Measurements from ENCODE around the gene S100A10.

S100A10 gene

DNA sequence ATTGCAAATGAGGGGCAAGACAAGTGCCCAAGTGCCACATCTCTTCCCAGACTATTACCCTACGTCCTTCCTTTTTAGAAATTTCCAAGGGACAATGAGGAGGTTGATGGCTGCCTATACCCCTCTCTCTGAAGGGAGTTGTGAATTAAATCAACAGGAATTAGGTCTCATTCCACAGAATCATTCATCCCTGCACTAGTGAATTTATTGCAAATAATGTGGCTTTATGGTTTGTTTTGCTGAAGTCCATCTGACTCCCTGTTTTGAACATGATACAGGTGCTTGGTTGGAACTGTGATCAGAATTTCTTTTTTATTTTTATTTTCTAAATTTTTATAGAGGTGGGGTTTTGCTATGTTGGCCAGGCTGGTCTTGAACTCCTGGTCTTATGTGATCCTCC, 50.1 kb downstream of the S100A10 start:
- Histone ChIP-seq H3K9ac (ENCODE audit: low read depth, low read length, poor library complexity, severe bottlenecking) (no peak overlapping the region), H3F3A (ENCODE audit: low read depth) (no peaks in the 10 kb centered on the region), H3K4me3 (ENCODE audit: low read length, poor library complexity, severe bottlenecking) (no peak overlapping the region), H4K20me1 (ENCODE audit: insufficient read depth, low read length, poor library complexity, severe bottlenecking) (no peaks in the 10 kb centered on the region), H3K79me2 (ENCODE audit: insufficient read depth, low read length) (no peaks in the 10 kb centered on the region), H3K9me3 (ENCODE audit: insufficient read depth, low read depth, low read length) (no peaks in the 10 kb centered on the region), H3K9me2 (replicated peaks; ENCODE audit: low read depth, low read length) (no peaks in the 10 kb centered on the region), H3K36me3 (ENCODE audit: insufficient read depth, low read length) (no peaks in the 10 kb centered on the region), H3K27me3 (ENCODE audit: insufficient read depth, low read length, poor library complexity, severe bottlenecking) (no peaks in the 10 kb centered on the region), H2AFZ (ENCODE audit: low read length) (no peak overlapping the region), H3K4me2 (ENCODE audit: low read depth, low read length, poor library complexity, severe bottlenecking) (no peak overlapping the region), H3K4me1 (ENCODE audit: insufficient read depth, low read length, poor library complexity, severe bottlenecking) (peaks cover 25% of the 10 kb centered on the region)
- TF ChIP-seq EZH2phosphoT487 (IDR thresholded peaks at IDR 0.05; ENCODE audit: borderline replicate concordance), result no peak
- TF ChIP-seq, protein P1, sequence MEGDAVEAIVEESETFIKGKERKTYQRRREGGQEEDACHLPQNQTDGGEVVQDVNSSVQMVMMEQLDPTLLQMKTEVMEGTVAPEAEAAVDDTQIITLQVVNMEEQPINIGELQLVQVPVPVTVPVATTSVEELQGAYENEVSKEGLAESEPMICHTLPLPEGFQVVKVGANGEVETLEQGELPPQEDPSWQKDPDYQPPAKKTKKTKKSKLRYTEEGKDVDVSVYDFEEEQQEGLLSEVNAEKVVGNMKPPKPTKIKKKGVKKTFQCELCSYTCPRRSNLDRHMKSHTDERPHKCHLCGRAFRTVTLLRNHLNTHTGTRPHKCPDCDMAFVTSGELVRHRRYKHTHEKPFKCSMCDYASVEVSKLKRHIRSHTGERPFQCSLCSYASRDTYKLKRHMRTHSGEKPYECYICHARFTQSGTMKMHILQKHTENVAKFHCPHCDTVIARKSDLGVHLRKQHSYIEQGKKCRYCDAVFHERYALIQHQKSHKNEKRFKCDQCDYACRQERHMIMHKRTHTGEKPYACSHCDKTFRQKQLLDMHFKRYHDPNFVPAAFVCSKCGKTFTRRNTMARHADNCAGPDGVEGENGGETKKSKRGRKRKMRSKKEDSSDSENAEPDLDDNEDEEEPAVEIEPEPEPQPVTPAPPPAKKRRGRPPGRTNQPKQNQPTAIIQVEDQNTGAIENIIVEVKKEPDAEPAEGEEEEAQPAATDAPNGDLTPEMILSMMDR (conservative IDR thresholded peaks at IDR 0.05; ENCODE audit: low read length), result no peak

DNA sequence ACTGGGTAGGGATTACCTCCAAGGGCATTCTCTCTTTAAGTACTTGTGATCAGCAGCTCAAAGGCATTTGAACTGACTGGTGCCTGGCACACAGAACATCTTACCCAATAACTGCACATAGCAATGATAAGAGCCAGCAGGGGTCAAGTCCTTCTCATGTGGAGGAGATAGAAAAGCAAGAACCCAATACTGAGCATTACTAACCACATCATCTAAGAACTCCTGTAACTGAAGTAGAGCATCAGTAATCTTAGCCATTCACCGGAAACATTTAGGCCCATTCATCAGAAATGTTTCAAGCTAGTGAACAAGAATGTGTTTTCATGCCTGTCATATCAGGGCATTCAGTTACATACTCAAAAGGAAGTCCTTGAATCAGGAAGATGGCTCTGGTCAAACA, 50.8 kb downstream of the S100A10 start:
- no peak overlapping the region for H2AFZ ChIP-seq (ENCODE audit: low read length)
- TF ChIP-seq EZH2phosphoT487 (IDR thresholded peaks at IDR 0.05; ENCODE audit: borderline replicate concordance), result no peak
- TF ChIP-seq, protein P1 (conservative IDR thresholded peaks at IDR 0.05; ENCODE audit: low read length), result no peak

DNA sequence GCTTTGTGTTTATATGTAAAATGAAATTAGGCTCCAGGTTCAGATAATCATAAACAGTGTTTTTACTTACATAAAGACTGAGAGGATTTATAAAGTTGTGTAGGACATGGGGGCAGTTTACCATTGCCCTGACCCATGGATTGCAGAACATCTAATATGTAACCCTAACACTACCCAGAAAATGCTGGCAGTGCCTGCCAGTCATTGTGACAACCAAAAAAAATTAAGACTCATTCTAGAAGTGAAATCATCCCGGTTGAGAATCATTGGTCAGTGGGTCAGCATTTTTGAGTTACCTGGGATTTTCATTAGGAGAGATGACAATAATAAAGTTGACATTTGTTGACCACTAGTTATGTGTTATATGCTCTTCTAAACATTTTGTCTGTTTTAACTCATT, 53.1 kb downstream of the S100A10 start:
- no peak overlapping the region for H2AFZ ChIP-seq (ENCODE audit: low read length)
- H3F3A ChIP-seq (ENCODE audit: low read depth), result no peaks in the 10 kb centered on the region
- no peak overlapping the region for H3K4me3 ChIP-seq (ENCODE audit: low read length, poor library complexity, severe bottlenecking)
- no peaks in the 10 kb centered on the region for H3K79me2 ChIP-seq (ENCODE audit: insufficient read depth, low read length)
- no peak for TF ChIP-seq EZH2phosphoT487 (IDR thresholded peaks at IDR 0.05; ENCODE audit: borderline replicate concordance)
- TF ChIP-seq, protein P1 (conservative IDR thresholded peaks at IDR 0.05; ENCODE audit: low read length), result no peak
- no peak overlapping the region for H3K4me2 ChIP-seq (ENCODE audit: low read depth, low read length, poor library complexity, severe bottlenecking)
- H4K20me1 ChIP-seq (ENCODE audit: insufficient read depth, low read length, poor library complexity, severe bottlenecking), result no peaks in the 10 kb centered on the region
- no peaks in the 10 kb centered on the region for H3K36me3 ChIP-seq (ENCODE audit: insufficient read depth, low read length)
- no peaks in the 10 kb centered on the region for H3K9me3 ChIP-seq (ENCODE audit: insufficient read depth, low read depth, low read length)
- peaks cover 14% of the 10 kb centered on the region for H3K4me1 ChIP-seq (ENCODE audit: insufficient read depth, low read length, poor library complexity, severe bottlenecking)
- H3K27me3 ChIP-seq (ENCODE audit: insufficient read depth, low read length, poor library complexity, severe bottlenecking), result no peaks in the 10 kb centered on the region
- H3K9me2 ChIP-seq (replicated peaks; ENCODE audit: low read depth, low read length), result no peaks in the 10 kb centered on the region
- no peak overlapping the region for H3K9ac ChIP-seq (ENCODE audit: low read depth, low read length, poor library complexity, severe bottlenecking)

More for the DNA sequence above, 50.8 kb downstream of the S100A10 start:
- Histone ChIP-seq H3K4me3 (ENCODE audit: low read length, poor library complexity, severe bottlenecking) (no peak overlapping the region), H3K79me2 (ENCODE audit: insufficient read depth, low read length) (no peaks in the 10 kb centered on the region), H3F3A (ENCODE audit: low read depth) (no peaks in the 10 kb centered on the region), H3K4me2 (ENCODE audit: low read depth, low read length, poor library complexity, severe bottlenecking) (no peak overlapping the region), H3K4me1 (ENCODE audit: insufficient read depth, low read length, poor library complexity, severe bottlenecking) (peaks cover 25% of the 10 kb centered on the region), H4K20me1 (ENCODE audit: insufficient read depth, low read length, poor library complexity, severe bottlenecking) (no peaks in the 10 kb centered on the region), H3K9me3 (ENCODE audit: insufficient read depth, low read depth, low read length) (no peaks in the 10 kb centered on the region), H3K9ac (ENCODE audit: low read depth, low read length, poor library complexity, severe bottlenecking) (no peak overlapping the region), H3K9me2 (replicated peaks; ENCODE audit: low read depth, low read length) (no peaks in the 10 kb centered on the region), H3K36me3 (ENCODE audit: insufficient read depth, low read length) (no peaks in the 10 kb centered on the region), H3K27me3 (ENCODE audit: insufficient read depth, low read length, poor library complexity, severe bottlenecking) (no peaks in the 10 kb centered on the region)
